Stimulated activated CD4-positive, alpha-beta T cell treated with anti-CD3 and anti-CD28 coated beads, TNF-alpha, amount 100 ng/mL, for 24 hours (primary cell): Measurements from ENCODE around the gene INHBE.
A peak's percentile ranks its signal among the peaks of the same experiment; 100 is the strongest.
"Not testable (repeated sequence)": the region's sequence is repeated elsewhere in the genome, so short reads cannot be mapped to it uniquely, and the experiment has no call there.

Experiments used
- DNase-seq, 3 experiments: peaks; one replicate each; pipeline ENCODE4 v3.0.0-alpha.2; 2020; ENCODE audit warnings: low read depth in 3 of 3

INHBE gene, protein sequence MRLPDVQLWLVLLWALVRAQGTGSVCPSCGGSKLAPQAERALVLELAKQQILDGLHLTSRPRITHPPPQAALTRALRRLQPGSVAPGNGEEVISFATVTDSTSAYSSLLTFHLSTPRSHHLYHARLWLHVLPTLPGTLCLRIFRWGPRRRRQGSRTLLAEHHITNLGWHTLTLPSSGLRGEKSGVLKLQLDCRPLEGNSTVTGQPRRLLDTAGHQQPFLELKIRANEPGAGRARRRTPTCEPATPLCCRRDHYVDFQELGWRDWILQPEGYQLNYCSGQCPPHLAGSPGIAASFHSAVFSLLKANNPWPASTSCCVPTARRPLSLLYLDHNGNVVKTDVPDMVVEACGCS

DNA sequence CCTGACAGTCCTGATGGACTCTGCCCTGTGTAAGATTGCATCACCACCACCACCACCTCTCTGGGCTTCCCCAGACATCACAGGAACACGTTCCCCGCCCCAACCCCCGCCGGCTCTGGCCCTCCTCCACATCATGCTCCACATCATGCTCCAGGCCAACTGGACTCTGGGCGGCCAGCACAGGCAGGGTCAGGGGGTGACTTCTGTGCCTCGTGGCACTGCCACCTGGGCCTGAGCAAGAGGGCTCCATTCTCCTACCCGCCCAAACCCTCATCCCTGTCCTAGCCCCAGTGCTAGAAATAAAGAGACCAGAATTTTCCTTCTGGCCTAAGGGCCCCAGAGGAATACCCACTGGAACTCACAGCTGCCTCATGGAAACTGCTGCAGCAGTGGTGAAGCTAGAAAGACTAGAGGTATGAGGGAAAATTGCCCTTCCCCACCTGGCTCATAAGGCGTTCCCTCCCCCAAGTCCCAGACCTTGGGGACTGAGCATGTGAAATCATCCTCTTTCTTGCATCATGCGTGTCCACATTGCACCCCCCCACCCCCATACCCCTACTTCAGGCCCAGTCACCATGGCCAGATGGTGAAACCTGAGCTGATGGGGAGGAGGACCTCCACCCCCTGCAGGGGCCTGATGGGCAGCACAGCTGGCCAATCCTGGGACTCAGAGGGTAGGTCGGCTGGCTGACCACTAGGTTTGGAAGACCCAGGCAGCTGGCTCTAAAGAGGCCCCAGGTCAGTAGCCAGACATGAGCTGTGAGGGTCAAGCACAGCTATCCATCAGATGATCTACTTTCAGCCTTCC lies at the start of gene INHBE:
Gene INHBE (plus strand): TSS at position 742 of the 808 bp plus-strand sequence. CDS start 230 bp downstream, outside the sequence.
- no peak for DNase-seq

DNA sequence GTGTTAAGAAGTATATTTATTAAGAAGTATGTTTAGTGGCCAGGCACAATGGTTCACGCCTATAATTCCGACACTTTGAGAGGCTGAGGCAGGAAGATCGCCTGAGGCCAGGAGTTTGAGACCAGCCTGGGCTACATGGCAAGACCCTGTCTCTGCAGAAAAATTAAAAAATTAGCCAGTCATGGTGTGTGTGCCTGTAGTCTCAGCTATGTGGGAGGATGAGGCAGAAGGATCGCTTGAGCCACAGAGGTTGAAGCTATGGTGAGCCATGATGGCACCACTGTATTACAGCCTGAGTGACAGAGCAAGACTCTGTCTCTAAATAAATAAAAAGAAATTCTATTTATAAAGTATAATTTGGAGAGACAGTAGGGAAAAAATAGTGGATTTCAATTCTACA lies 44.6 kb upstream of the INHBE start:
- no peak for DNase-seq

DNA sequence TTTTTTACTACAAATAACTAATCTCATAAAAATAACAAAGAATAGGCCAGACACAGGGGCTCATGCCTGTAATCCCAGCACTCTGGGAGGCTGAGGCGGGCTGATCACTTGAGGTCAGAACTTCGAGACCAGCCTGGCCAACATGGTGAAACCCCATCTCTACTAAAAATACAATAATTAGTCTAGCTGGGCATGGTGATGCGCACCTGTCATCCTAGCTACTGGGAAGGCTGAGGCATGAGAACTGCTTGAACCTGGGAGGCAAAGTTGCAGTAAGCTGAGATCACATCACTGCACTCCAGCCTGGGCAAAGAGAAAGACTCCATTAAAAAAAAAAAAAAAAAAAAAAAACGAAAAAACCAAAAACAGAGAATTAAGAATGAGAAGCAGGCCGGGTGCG lies 40.9 kb upstream of the INHBE start:
- not testable (repeated sequence) for DNase-seq

DNA sequence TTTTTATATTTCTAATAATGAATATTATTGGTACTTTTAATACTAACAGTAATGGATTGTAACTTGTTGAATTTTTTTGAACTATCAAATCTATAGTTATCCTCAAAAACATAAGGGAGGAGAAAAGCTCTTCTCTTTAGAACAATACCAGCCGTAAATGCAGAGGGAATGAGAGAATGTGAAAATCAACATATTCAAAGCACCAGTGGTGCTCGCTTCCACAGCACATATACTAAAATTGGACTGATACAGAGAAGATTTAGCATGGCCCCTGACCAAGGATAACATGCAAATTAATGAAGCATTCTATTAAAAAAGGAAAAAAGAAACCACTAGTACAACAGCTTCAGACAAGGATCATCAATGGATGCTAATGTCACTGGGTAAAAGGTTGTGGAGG lies 40.0 kb upstream of the INHBE start:
- no peak for DNase-seq

DNA sequence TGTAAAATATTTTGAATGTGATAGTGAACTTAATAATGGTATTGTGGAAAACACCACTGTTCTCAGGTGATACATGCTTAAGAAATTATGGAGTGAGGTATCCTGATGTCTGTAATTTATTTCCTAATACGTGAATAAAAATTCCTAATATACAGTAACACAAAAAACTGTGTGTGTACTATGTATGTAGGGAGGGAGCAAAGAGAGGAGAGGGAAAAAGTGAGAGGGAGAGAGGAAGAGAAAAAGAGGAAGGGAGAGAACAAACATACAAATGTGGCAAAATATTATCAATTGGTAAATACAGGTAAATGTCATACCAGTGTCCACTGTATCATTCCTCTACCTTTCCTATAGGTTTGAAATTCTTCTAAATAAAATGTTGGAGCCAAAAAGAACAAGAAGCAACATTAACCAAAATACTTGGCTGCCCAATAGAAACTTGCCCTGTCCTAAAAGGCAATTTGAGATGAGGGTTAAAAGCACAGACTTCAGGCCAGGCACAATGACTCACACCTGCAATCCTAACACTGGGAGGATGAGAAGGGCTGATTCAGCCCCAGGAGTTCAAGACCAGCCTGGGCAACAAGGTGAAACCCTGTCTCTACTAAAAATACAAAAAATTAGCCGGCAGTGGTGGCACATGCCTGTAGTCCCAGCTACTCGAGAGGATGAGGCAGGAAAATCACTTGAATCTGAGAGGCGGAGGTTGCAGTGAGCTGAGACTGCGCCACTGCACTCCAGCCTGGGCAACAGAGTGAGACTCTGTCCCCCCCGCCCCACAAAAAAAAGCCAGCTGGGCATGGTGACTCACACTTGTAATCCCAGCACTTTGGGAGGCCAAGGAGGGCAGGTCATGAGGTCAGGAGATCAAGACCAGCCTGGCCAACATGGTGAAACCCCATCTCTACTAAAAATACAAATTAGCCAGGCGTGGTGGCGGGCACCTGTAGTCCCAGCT lies 38.8 kb upstream of the INHBE start:
- no peak for DNase-seq

DNA sequence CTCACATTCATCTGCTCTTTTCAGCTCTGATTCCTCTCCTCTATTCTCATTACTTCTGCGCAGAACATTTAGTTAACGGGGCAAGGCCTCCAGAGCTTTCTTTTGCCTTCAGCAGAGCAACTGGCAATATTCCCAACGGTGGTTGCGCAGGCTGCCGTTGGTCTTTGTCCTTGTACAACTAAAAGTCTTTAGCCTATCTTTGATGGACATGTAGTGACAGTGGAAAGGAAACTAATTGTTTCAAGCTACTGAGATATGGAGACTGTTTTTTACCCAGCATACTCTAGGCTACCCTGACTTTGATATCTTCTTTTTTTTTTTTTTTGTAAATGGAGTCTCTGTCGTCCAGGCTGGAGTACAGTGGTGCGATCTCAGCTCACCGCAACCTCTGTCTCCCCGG lies 36.9 kb upstream of the INHBE start:
- DNase-seq = no peak

DNA sequence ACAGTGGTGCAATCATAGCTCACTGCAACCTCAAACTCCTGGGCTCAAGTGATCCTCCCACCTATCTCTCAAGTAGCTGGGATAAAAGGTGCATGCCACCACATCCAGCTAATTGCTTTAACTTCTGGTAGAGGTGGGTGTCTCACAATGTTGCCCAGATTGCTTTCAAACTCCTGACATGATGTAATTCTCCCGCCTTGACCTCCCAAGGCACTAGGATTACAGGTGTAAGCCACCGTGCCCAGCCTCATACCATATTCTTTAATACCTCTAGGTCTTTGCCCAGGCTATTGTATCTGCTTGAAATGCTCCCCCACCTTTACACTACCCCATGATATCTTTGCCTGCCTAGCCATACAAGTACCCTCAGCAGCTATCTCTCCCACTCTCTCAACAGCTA lies 35.6 kb upstream of the INHBE start:
- DNase-seq = no peak

DNA sequence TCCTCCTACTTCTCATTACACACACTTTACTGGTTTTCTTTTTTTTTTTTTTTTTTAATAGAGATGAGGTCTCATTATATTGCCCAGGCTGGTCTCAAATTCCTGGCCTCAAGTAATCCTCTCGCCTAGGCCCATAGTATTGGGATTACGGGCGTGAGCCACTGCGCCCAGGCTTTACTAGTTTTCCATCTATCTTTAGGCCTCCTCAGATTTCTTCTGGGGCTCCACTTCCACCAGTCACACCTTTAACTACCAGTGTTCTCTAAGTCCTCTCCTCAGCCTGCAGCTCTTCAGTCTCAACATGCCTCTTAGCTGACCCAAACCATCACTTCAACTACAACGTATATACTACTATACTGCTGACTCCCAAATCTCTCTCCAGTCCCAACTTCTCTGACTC lies 34.6 kb upstream of the INHBE start:
- DNase-seq = no peak

DNA sequence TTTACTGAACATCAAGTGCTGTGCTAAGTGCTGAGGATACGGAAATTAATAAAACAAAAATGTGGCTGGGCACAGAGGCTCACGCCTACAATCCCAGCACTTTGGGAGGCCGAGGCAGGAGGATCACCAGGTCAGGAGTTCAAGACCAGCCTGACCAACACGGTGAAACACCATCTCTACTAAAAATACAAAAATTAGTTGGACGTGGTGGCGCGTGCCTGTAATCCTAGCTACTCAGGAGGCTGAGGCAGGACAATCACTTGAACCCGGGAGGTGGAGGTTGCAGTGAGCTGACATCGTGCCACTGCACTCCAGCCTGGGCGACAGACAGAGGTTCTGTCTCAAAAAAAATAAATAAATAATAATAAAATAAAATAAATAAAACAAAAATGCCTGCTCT lies 28.2 kb upstream of the INHBE start:
- DNase-seq = not testable (repeated sequence)

DNA sequence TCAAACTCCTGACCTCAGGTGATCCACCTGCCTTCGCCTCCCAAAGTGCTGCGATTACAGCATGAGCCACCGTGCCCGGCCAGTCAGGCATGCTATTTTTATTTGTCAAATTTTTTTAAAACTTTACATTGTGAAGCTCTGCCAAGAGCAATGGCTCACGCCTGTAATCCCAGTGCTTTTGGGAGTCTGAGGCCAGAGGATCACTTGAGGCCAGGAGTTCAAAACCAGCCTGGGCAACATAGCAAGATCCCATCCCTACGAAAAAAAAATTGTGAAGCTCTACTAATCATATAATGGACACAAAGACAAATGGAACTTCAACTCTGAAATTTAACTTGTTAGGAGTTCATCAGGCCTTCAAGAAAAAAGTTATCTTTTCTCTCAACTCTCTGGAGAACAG lies 26.1 kb upstream of the INHBE start:
- no peak for DNase-seq

DNA sequence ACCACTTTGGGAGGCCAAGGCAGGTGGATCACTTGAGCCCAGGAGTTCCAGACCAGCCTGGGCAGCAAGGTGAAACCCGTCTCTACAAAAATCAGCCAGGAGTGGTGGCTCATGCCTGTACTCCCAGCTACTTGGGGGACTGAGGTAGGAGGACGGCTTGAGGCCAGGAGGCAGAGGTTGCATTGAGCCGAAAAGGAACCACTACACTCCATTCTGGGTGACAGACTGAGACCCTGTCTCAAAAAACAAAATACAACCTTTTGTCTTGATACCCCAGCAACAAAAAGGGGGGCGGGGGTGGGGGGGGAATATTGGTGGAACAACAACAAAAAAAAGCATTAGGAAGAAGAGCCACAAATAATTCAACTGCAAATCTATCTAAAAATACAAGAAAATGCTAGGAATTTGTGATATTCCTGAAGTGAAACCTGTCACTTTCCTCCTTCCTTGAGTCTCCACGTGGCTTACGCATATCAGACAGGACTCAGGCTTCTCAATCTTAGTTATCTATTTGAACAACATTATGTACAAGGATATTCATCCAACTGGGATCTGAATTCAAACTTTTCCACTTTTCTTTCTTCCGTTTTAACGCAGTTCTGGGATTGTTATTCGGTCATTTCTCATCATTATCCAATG lies 25.5 kb upstream of the INHBE start:
- DNase-seq = no peak

DNA sequence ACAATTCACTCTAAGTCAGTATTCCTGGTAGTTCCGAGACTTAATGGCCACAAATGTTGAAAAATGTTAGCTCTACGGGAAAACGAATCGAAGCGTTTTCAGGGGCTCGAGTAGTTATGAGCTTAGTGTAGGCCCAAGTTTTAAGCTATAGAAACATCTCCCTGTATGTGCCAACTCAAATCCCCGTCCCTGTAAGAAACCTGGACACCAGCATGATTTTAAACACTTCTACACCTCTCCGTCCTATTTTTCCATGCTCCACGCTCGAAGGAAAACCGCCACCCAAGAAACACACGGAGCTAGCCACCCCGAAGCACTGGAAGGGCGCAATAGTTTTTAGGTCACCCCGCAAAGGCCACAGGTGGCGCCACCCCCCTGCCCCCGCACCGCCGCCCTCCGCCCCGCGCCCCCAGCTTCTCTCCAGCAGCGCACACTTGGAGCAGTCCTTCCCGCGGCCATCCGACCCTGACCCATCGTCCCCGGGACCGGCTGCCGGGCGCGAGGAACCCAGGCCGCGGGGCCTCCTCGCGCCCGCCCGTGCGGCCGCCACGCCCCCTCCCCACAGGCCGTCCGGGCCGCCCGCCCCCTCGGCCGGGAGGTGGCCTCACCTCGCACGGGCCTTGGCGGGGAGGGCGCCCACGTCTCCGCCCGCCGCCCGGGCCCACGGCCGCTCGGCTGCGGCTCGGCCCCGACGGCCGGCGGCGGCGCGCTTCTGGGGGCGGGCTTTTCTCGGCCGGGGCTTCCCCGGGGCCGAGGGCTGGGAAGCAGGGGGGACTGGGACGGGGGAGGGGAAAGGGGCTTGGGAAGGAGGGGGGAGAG lies 24.8 kb upstream of the INHBE start:
- peak in 1 of 3 experiments; percentile 18 for DNase-seq

DNA sequence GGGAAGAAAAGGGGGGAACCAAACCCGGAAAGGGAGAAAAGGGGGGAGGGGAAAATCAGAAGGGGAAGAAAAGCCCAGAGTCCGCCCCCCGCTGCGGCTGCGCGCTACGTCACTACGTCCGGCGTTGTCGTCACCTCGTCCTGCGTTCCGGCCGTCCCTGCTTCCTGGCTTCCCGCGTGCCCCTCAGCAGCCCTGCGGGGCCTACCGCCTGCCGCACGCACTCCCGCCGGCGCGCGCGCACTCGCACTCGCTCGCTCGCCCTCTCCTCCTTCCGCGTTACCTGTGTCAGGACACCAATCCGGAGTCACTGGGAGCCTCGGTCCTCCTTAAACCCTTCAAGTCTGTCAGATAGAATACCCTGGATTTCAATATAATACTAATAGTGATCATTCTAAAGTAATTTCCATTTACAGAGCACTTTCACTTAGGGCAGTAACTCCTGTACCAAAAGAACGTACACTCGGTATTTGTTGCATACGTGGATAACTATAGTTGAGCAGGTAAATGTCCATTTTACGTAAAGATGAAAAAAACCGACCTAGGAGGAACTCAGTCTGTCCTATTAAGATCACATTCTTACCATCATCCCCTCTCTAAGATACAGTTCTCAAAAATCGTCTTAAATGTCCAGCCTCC lies 24.1 kb upstream of the INHBE start, which contains the start of gene R3HDM2:
Gene R3HDM2 (minus strand): TSS at position 113 of the 636 bp plus-strand sequence. CDS start 120,615 bp downstream, outside the sequence.
- peak; percentile 91 to 96 (median 95) for DNase-seq

DNA sequence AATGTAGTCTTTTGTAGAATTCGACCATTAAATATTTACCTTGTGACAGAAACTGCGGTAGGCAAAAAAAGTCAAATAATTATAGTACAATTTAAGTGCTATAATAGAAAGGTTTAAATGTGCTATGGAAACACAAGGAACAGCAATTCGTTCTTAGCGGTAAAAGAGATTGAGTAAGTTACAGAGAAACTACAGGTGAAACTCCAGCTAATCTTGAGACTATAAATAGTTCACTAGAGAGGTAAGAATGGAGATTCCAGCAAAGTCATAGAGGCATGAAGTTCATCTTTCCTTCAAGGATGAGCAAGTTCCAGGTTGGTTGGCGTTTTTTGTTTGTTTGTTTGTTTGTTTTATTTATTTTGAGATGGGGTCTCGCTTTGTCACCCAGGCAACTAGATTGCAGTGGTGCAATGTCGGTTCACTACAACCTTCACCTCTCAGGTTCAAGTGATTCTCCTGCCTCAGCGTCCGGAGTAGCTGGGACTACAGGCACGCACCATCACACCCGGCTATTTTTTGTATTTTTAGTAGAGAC lies 23.4 kb upstream of the INHBE start:
- no peak for DNase-seq

DNA sequence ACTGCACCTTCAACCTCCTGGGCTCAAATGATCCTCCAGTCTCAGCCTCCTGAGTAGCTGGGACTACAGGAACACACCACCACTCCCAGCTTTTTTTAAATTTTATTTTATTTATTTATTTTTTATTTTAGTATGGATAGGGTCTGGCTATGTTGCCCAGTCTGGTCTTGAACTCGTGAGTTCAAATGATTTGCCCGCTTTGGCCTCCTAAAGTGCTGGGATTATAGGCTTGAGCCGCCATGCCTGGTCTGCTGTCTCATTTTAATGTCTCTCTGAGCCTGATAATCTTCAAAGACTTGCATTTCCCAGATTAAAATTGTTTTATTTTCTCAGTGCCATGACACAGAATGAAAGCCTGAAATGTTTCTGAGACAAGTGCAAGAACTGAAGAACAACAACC lies 21.7 kb upstream of the INHBE start:
- no peak for DNase-seq

DNA sequence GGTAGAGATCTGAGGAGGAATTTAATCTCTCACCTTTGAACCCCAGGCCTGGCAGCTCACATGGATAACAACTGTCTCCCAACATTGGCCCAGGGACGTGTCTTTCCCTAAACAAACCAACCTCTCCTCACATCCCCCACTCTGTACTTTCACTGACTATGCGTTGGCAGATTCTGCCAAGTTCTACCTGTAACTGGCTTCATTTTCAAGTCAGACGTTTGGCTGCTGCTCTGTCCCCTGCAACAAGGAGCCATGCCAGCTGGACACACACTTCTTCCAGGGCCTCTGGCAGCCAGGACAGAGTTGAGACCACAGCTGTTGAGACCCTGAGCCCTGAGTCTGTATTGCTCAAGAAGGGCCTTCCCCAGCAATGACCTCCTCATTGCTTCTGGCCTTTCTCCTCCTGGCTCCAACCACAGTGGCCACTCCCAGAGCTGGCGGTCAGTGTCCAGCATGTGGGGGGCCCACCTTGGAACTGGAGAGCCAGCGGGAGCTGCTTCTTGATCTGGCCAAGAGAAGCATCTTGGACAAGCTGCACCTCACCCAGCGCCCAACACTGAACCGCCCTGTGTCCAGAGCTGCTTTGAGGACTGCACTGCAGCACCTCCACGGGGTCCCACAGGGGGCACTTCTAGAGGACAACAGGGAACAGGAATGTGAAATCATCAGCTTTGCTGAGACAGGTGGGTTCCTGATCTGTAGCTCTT lies 20.4 kb upstream of the INHBE start, which contains the start of gene INHBC:
Gene INHBC (plus strand): TSS at position 268 of the 707 bp plus-strand sequence. CDS start 103 bp downstream, at position 371.
- DNase-seq = no peak

DNA sequence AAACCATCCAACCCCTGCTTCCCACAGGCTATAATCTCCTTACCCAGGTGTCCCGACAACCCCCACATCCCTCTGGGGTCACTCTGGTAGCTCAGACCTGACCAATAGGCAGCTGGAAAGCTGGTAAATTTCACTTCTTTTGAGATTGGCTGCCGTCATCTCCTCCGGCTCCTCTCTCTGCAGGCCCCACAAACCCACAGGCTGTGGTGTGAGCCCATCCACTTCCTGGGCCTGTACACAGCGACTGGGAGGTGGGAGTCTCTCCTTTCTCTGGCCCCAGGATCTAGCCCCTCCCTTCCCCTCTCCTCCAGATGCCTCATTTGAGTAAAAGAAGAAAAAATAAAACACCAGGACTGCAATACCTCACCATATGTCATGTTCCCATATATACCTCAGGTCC lies 19.8 kb upstream of the INHBE start:
- DNase-seq = no peak

DNA sequence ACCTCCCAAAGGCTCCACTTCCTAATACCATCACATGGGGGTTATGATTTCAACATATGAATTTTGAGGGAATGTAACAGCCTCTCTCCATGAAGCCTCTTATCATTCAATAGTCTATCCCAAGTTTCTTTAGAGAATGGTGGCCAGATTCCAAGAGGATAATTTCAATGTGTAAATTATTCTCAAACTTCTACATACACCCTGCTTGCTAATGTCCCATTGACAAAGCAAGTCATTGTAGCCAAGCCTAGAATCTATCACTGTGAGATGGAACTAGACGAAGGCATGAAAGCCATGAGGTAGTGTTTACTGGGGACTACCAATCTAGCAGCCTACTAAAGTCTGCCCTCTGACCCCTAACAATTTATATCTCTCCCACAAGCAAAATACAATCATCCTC lies 16.7 kb upstream of the INHBE start:
- no peak for DNase-seq

DNA sequence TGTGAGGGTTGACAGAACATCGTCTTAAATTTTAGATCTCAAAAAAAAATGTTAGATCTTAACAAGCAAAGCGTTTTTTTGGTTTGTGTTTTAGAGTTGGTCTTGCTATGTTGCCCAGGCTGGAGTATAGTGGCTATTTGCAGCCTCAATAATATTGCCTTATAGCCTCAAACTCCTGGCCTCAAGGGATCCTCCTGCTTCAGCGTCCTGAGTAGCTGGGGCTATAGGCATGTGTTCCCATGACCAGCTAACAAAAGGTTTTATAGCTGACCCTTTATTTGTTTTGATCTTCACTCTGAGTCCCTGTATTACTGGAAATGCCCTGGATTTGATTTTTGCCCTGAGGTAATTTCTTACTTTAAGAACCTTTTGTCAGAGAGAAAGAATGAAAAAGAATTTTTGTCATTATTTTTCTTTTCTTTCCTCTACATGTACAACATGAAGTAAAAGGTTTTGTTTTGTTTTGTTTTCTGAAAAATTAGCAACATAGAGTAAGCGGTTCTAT lies 15.3 kb upstream of the INHBE start:
- no peak for DNase-seq
